Upper lobe of right lung (tissue), 1 donor: Measurements from ENCODE around the gene CEACAM19. TPM values are rescaled to one million over a fixed set of nuclear protein-coding genes. Genes with fewer than 3 reads are reported as not detected.
"Not testable (repeated sequence)": the region's sequence is repeated elsewhere in the genome, so short reads cannot be mapped to it uniquely, and the experiment has no call there.

Experiments
- ATAC-seq: fragments of 200-7000 bp; cut with Tn5 transposase; one replicate; pipeline ENCODE4 v1.9.1; 2020; ENCODE audit warnings: mild to moderate bottlenecking, moderate library complexity
- DNase-seq: peaks from one replicate; pipeline ENCODE4 v3.0.0-alpha.2; 2020
- H3K27ac ChIP-seq: fragments of 200-600 bp; one replicate; pipeline ENCODE4 v1.8.0; 2022
- H3K27me3 ChIP-seq: fragments of 200-600 bp; one replicate; pipeline ENCODE4 v1.8.0; 2022; ENCODE audit warnings: mild to moderate bottlenecking
- H3K36me3 ChIP-seq: fragments of 200-600 bp; one replicate; pipeline ENCODE4 v1.8.0; 2022
- H3K4me1 ChIP-seq: fragments of 200-600 bp; one replicate; pipeline ENCODE4 v1.8.0; 2022
- H3K4me3 ChIP-seq: fragments of 200-600 bp; one replicate; pipeline ENCODE4 v1.8.0; 2022; ENCODE audit warnings: mild to moderate bottlenecking
- H3K9me3 ChIP-seq: fragments of 200-600 bp; one replicate; pipeline ENCODE4 v1.8.0; 2022
- intact Hi-C: fragments of 100-400 bp; cut with DNase I; formaldehyde crosslinking; loops from one replicate; pipeline ENCODE4 v1.11.0; 2022
- total RNA-seq: library from RNA; stranded (reverse); fragmentation: NEBNext Ultra II Directional; extraction: Animal tissue kit (Norgen Biotek cat#: 25700); gene quantifications from one replicate; pipeline ENCODE4 v1.2.1, GENCODE V29; 2021
- TF ChIP-seq, protein P1 (sequence below): fragments of 200-600 bp; IDR thresholded peaks from one replicate; pipeline ENCODE4 v1.8.0; 2022; ENCODE audit warnings: antibody characterized with exemption
- donor health status: DM: no; HTN: yes; CAD: no; lungs with severe emphysema.

CEACAM19 gene
- total RNA-seq, 1 donor from 2014 or later, result 7.6 TPM

DNA sequence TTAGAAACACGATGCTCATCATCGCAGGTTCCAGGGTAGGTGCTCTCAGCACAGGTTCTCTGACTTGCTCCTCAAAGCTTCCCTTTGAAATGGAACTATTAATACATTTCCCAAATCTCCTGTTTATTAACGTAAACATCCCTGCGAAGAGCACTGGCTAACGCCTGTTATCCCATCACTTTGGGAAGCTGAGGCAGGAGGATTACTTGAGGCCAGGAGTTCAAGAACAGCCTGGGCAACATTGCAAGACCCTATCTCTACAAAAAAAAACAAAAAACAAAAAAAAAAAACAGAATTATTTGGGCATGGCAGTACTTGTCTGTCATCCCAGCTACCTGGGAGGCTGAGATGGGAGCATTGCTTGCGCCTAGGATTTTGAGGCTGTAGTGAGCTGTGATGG lies 46.3 kb downstream of the CEACAM19 start:
- H3K27me3 ChIP-seq, result no peaks in the 10 kb centered on the region
- no peak overlapping the region for H3K4me3 ChIP-seq
- TF ChIP-seq, protein P1, sequence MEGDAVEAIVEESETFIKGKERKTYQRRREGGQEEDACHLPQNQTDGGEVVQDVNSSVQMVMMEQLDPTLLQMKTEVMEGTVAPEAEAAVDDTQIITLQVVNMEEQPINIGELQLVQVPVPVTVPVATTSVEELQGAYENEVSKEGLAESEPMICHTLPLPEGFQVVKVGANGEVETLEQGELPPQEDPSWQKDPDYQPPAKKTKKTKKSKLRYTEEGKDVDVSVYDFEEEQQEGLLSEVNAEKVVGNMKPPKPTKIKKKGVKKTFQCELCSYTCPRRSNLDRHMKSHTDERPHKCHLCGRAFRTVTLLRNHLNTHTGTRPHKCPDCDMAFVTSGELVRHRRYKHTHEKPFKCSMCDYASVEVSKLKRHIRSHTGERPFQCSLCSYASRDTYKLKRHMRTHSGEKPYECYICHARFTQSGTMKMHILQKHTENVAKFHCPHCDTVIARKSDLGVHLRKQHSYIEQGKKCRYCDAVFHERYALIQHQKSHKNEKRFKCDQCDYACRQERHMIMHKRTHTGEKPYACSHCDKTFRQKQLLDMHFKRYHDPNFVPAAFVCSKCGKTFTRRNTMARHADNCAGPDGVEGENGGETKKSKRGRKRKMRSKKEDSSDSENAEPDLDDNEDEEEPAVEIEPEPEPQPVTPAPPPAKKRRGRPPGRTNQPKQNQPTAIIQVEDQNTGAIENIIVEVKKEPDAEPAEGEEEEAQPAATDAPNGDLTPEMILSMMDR, result no peak
- no peaks in the 10 kb centered on the region for H3K9me3 ChIP-seq
- H3K27ac ChIP-seq, result peak overlapping the region; percentile 80
- H3K4me1 ChIP-seq, result peaks cover 44% of the 10 kb centered on the region
- no peak for DNase-seq
- H3K36me3 ChIP-seq, result no peaks in the 10 kb centered on the region
- intact Hi-C loops, result no loop called here
- no peak for ATAC-seq

DNA sequence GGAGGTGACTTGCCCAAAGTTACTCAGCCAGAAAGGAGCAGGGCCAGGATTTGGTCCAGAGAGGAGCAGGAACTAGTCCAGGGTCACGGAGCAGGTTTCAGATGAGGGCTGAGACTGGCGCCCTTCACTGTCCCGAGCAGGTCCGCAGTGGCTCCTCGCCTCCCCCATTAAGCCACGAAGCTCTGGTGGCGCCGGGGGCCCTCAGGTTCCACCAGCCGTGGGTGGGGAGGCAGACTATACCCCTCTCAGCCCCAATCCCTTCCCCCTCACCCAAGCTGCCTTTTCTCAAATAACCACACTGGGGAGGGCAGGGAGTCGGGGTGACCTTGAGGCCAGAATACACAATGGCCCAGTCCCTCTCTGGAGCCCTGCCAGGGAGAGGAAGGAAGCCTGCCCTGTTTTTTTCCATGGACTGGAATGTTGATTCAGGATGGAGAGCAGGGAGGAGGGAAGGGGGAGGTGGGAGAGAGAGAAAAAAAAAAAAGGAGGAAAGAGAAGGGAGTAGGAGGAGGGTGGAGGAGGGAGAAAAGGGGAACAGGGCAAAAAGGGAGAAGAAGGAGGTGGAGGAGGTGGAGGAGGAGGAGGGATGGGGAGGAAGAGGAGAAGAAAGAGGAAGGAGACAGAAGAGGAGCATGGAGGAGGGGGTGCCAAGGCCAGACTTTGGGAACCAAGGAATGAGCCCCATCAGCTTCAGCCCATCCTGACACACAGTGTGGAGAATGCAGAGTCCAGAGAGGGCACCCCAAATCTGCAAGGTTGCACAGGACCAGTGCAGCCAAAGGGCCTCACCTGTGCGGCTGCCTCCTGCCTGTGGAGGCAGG lies 47.4 kb downstream of the CEACAM19 start:
- TF ChIP-seq, protein P1, result no peak
- Histone ChIP-seq H3K4me3 (peak overlapping the region; percentile 4), H3K27me3 (no peaks in the 10 kb centered on the region), H3K36me3 (no peaks in the 10 kb centered on the region), H3K27ac (peak overlapping the region; percentile 80), H3K4me1 (peaks cover 49% of the 10 kb centered on the region), H3K9me3 (no peaks in the 10 kb centered on the region)
- intact Hi-C loops, result no loop called here
- peak; percentile 61 for ATAC-seq
- DNase-seq, result peak; percentile 74

DNA sequence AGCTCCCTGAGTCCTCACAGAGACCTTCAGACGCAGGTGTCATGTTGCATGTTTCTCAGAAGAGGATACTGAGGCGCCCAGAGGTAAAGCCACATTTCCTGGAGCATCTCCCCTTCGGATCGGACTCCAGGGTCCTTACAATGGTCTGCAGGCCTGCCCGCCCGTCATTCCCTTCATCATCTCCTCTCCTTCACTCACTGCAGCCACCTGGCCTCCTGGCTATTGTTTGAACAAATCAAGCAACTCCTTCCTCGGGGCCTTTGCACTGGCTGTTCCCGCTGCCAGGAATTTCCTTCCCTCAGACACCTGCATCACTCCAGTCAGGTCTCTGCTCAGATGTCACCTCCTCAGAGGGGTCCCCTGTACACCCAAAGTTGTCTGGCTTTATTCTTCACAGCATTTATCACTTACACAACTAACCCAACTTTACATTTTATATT lies 48.0 kb downstream of the CEACAM19 start:
- Histone ChIP-seq H3K4me3 (no peak overlapping the region), H3K9me3 (no peaks in the 10 kb centered on the region), H3K36me3 (no peaks in the 10 kb centered on the region), H3K27ac (no peak overlapping the region), H3K4me1 (peaks cover 55% of the 10 kb centered on the region), H3K27me3 (no peaks in the 10 kb centered on the region)
- ATAC-seq (no peak), DNase-seq (no peak)
- TF ChIP-seq, protein P1, result no peak
- intact Hi-C loops, result no loop called here

DNA sequence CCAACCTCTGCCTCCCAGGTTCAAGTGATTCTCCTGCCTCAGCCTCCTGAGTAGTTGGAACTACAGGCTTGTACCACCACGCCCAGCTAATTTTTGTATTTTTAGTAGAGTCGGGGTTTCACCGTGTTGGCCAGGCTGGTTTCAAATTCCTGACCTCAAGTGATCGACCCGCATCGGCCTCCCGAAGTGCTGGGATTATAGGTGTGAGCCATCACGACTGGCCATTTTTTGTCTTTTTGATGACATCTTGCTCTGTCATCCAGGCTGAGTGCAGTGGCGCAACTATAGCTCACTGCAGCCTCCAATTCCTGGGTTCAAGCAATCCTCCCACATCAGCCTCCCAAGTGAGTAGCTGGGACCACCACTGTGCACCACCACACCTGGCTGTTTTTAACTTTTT lies 49.1 kb downstream of the CEACAM19 start:
- not testable (repeated sequence) for H3K27ac ChIP-seq, ATAC-seq, H3K9me3 ChIP-seq, H3K27me3 ChIP-seq, H3K4me3 ChIP-seq, H3K36me3 ChIP-seq
- H3K4me1 ChIP-seq, result peaks cover 66% of the 10 kb centered on the region
- intact Hi-C loops, result loop anchor here (5.0 kb wide), 1 partner anchor 52 kb away; no protein-coding TSS in a partner anchor
- DNase-seq, result peak; percentile 29

DNA sequence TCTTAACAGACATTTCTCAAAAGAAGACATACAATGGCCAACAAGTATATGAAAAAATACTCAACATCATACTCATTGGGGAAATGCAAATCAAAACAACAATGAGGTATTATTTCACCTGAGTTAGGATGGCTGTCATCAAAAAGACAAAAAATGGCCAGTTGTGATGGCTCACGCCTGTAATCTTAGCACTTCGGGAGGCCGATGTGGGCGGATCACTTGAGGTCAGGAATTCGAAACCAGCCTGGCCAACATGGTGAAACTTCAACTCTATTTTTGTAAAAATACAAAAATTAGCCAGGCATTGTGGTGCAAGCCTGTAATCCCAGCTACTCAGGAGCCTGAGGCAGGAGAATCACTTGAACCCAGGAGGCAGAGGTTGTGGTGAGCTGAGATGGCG lies 49.7 kb downstream of the CEACAM19 start:
- intact Hi-C loops, result loop anchor here (5.0 kb wide), 1 partner anchor 51 kb away; no protein-coding TSS in a partner anchor
- H3K27me3 ChIP-seq, result no peaks in the 10 kb centered on the region
- no peaks in the 10 kb centered on the region for H3K36me3 ChIP-seq
- H3K4me1 ChIP-seq, result peaks cover 72% of the 10 kb centered on the region
- TF ChIP-seq, protein P1, result no peak
- H3K27ac ChIP-seq, result peak overlapping the region; percentile 24
- no peak for ATAC-seq
- DNase-seq, result no peak
- no peaks in the 10 kb centered on the region for H3K9me3 ChIP-seq
- no peak overlapping the region for H3K4me3 ChIP-seq

DNA sequence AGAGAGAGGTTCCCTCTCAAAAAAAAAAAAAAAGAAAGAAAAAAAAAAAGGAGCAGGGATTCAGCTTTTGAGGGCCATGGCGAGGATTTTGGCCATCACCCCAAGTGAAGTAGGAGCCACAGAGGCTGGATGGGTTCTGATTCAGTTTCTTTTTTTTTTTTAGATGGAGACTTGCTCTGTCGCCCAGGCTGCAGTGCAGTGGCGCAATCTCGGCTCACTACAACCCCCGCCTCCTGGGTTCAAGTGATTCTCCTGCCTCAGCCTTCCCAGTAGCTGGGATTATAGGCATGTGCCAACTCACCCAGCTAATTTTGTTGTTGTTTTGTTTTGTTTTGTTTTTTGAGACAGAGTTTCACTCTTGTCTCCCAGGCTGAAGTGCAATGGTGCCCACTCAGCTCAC lies 50.1 kb downstream of the CEACAM19 start:
- intact Hi-C loops, result loop anchor here (5.0 kb wide), 1 partner anchor 51 kb away; no protein-coding TSS in a partner anchor
- H3K4me3 ChIP-seq, ATAC-seq, H3K27me3 ChIP-seq, H3K36me3 ChIP-seq, H3K9me3 ChIP-seq, DNase-seq: not testable (repeated sequence)
- Histone ChIP-seq H3K27ac (peak overlapping the region; percentile 24), H3K4me1 (peaks cover 73% of the 10 kb centered on the region)
